NCI-H345 treated with DMSO at 0.1 percent for 48 hours (cell line): ENCODE results near the gene PRKD1.

Experiments used
- DNase-seq: peaks from one replicate; lab custom pipeline; 2025; ENCODE audit not compliant: unreplicated experiment; lab: John Stamatoyannopoulos, UW

PRKD1 gene

DNA sequence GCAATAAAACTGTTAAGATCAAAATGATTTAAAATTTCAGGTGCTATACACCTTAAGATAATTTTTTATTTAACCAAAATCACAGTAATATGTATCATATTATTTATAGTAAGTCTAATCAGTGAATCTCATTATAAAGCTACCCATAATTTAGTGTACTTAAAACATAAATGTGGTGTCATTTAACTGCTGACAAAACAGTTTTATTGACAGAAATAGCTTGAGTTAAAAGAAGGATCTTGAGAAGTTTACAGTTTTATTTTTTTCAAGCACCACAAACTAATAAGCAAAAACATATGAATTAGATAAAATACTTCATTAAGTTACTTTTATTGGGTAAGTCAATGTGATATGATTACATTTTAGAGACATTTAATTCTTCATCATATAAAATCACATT lies 400.4 kb downstream of the PRKD1 start:
- DNase-seq: no peak
